Body of pancreas (tissue), 4 donors: ENCODE data around the gene HEATR5A.

Experiments
- POLR2A ChIP-seq, 3 donors: fragments of 450-650 bp; IDR thresholded peaks; one replicate each; pipeline ENCODE4 v1.6.1; 2016; ENCODE audit warnings: antibody characterized with exemption in 3 of 3, mild to moderate bottlenecking in 2 of 3
- TF ChIP-seq, protein P1 (sequence below), 7 experiments: fragments of 450-650 bp in 4 of 7; fragments of 200-600 bp in 3 of 7; sonication (generic) in 3 of 7; IDR thresholded peaks; one replicate each; pipeline ENCODE4 v1.5.1; 2016 to 2019; ENCODE audit warnings: antibody characterized with exemption in 7 of 7

DNA sequence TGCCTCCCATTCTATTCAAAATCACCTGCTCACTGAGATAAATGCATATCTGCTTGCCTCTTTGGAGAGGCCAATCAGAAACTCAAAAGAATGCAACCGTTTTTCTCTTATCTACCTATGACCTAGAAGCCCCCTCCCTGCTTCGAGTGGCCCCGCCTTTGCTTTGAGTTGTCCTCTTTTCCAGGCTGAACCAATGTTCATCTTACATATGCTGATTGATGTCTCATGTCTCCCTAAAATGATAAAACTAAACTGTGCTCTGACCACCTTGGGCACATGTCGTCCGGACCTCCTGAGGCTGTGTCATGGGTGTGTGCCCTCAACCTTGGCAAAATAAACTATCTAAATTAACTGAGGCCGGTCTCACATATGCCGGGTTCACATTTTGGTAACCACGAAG lies 148.7 kb downstream of the HEATR5A start:
- TF ChIP-seq POLR2A (IDR thresholded peaks at IDR 0.05), result no peak
- TF ChIP-seq, protein P1, sequence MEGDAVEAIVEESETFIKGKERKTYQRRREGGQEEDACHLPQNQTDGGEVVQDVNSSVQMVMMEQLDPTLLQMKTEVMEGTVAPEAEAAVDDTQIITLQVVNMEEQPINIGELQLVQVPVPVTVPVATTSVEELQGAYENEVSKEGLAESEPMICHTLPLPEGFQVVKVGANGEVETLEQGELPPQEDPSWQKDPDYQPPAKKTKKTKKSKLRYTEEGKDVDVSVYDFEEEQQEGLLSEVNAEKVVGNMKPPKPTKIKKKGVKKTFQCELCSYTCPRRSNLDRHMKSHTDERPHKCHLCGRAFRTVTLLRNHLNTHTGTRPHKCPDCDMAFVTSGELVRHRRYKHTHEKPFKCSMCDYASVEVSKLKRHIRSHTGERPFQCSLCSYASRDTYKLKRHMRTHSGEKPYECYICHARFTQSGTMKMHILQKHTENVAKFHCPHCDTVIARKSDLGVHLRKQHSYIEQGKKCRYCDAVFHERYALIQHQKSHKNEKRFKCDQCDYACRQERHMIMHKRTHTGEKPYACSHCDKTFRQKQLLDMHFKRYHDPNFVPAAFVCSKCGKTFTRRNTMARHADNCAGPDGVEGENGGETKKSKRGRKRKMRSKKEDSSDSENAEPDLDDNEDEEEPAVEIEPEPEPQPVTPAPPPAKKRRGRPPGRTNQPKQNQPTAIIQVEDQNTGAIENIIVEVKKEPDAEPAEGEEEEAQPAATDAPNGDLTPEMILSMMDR (IDR thresholded peaks at IDR 0.05), result no peak
